SK-N-SH treated with all-trans-retinoic acid at 6 μM for 48 hours (cell line): ENCODE data around the gene WNK2.

Experiments
- ATAC-seq: fragments of 200-7000 bp; cut with Tn5 transposase; 3 replicates; pipeline ENCODE4 v1.9.1; 2020; ENCODE audit warnings: mild to moderate bottlenecking, moderate library complexity
- BACH2 ChIP-seq: fragments of 250-450 bp; sonication (Bioruptor Pico); IDR thresholded peaks from 2 replicates; pipeline ENCODE4 v1.9.0; 2021; ENCODE audit warnings: mild to moderate bottlenecking, borderline replicate concordance
- CREB5 ChIP-seq: fragments of 250-450 bp; sonication (Bioruptor Pico); IDR thresholded peaks from 2 replicates; pipeline ENCODE4 v1.5.1; 2020; ENCODE audit warnings: low read depth, mild to moderate bottlenecking, moderate library complexity
- CSDC2 ChIP-seq: fragments of 250-450 bp; sonication (Bioruptor Pico); IDR thresholded peaks from 2 replicates; pipeline ENCODE4 v1.5.0; 2020; ENCODE audit warnings: mild to moderate bottlenecking, moderate library complexity
- CSRNP3 ChIP-seq: fragments of 250-450 bp; sonication (Bioruptor Pico); IDR thresholded peaks from 2 replicates; pipeline ENCODE4 v1.5.1; 2021; ENCODE audit warnings: mild to moderate bottlenecking, moderate library complexity
- ESRRG ChIP-seq: fragments of 250-450 bp; sonication (Bioruptor Pico); IDR thresholded peaks from 2 replicates; pipeline ENCODE4 v1.6.1; 2021; ENCODE audit warnings: mild to moderate bottlenecking
- GLIS3 ChIP-seq: fragments of 250-450 bp; sonication (Bioruptor Pico); IDR thresholded peaks from 2 replicates; pipeline ENCODE4 v1.5.0; 2020; ENCODE audit warnings: mild to moderate bottlenecking, moderate library complexity
- ISL1 ChIP-seq: fragments of 250-450 bp; sonication (Bioruptor Pico); IDR thresholded peaks from 2 replicates; pipeline ENCODE4 v2.1.2; 2022; ENCODE audit warnings: mild to moderate bottlenecking, moderate library complexity
- OSR1 ChIP-seq: fragments of 250-450 bp; sonication (Bioruptor Pico); IDR thresholded peaks from 2 replicates; pipeline ENCODE4 v1.8.0; 2022; ENCODE audit warnings: moderate library complexity, mild to moderate bottlenecking, inconsistent platforms
- PATZ1 ChIP-seq: fragments of 250-450 bp; sonication (Bioruptor Pico); IDR thresholded peaks from 2 replicates; pipeline ENCODE4 v1.8.0; 2020; ENCODE audit warnings: mild to moderate bottlenecking, moderate library complexity, borderline replicate concordance
- POU6F1 ChIP-seq: fragments of 250-450 bp; sonication (Bioruptor Pico); IDR thresholded peaks from 2 replicates; pipeline ENCODE4 v1.8.0; 2021; ENCODE audit warnings: low read depth, mild to moderate bottlenecking, moderate library complexity, borderline replicate concordance
- PPARA ChIP-seq: fragments of 250-450 bp; sonication (Bioruptor Pico); IDR thresholded peaks from 2 replicates; pipeline ENCODE4 v1.5.0; 2020; ENCODE audit warnings: mild to moderate bottlenecking, borderline replicate concordance
- RARB ChIP-seq: fragments of 250-450 bp; sonication (Bioruptor Pico); IDR thresholded peaks from 2 replicates; pipeline ENCODE4 v1.8.0; 2021; ENCODE audit warnings: mild to moderate bottlenecking, moderate library complexity
- SNAI2 ChIP-seq: fragments of 250-450 bp; sonication (Bioruptor Pico); IDR thresholded peaks from 2 replicates; pipeline ENCODE4 v1.5.0; 2020; ENCODE audit warnings: mild to moderate bottlenecking, moderate library complexity
- TCF4 ChIP-seq: fragments of 250-450 bp; sonication (Bioruptor Pico); IDR thresholded peaks from 2 replicates; pipeline ENCODE4 v1.8.0; 2021; ENCODE audit warnings: mild to moderate bottlenecking, moderate library complexity, borderline replicate concordance
- TSHZ2 ChIP-seq: fragments of 250-450 bp; sonication (Bioruptor Pico); IDR thresholded peaks from 2 replicates; pipeline ENCODE4 v1.5.0; 2020; ENCODE audit warnings: mild to moderate bottlenecking, moderate library complexity
- ZFP3 ChIP-seq: fragments of 250-450 bp; sonication (Bioruptor Pico); IDR thresholded peaks from 2 replicates; pipeline ENCODE4 v1.5.0; 2020; ENCODE audit warnings: mild to moderate bottlenecking, moderate library complexity
- ZFP30 ChIP-seq: fragments of 450-650 bp; formaldehyde crosslinking; IDR thresholded peaks from 2 replicates; pipeline ENCODE4 v1.5.0; 2022; ENCODE audit warnings: mild to moderate bottlenecking, moderate library complexity
- ZNF565 ChIP-seq: fragments of 450-650 bp; formaldehyde crosslinking; conservative IDR thresholded peaks from 2 replicates; pipeline ENCODE4 v1.5.0; 2020; ENCODE audit warnings: low read depth, mild to moderate bottlenecking, moderate library complexity

Gene WNK2

GRCh38 chr9:93261281-93261680, 77.3 kb downstream of the WNK2 start:
- ATAC-seq, result no peak; the same call in 2 of the 3 replicates
- TF ChIP-seq GLIS3 (CRISPR knock-in tag) (no peak), SNAI2 (CRISPR knock-in tag) (no peak), TCF4 (CRISPR knock-in tag) (no peak), RARB (CRISPR knock-in tag) (no peak), OSR1 (CRISPR knock-in tag) (no peak), PATZ1 (CRISPR knock-in tag) (no peak)

- TF ChIP-seq CSRNP3 (no peak), PPARA (CRISPR knock-in tag) (no peak), GLIS3 (CRISPR knock-in tag) (no peak), BACH2 (CRISPR knock-in tag) (no peak), RARB (CRISPR knock-in tag) (no peak), CREB5 (CRISPR knock-in tag) (no peak), TSHZ2 (CRISPR knock-in tag) (no peak), ISL1 (CRISPR knock-in tag) (no peak), ZNF565 (CRISPR knock-in tag) (no peak), ZFP30 (no peak), POU6F1 (CRISPR knock-in tag) (no peak), PATZ1 (CRISPR knock-in tag) (no peak), ESRRG (CRISPR knock-in tag) (no peak), CSDC2 (CRISPR knock-in tag) (no peak), ZFP3 (CRISPR knock-in tag) (no peak)
- no peak for ATAC-seq
These were observed 78.0 kb downstream of the WNK2 start for GRCh38 chr9:93261735-93262523.
